ENCODE results near the gene RBBP8.

RBBP8 gene

GRCh38 chr18:23043803-23044376 lies 110.8 kb downstream of the RBBP8 start:
- no peak for ATAC-seq
- TF ChIP-seq SNAI2 (CRISPR knock-in tag; IDR thresholded peaks at IDR 0.05) (no peak), ZC3H10 (CRISPR knock-in tag; IDR thresholded peaks at IDR 0.05) (no peak), TCF4 (CRISPR knock-in tag; IDR thresholded peaks at IDR 0.05; ENCODE audit: borderline replicate concordance) (no peak), ESRRG (CRISPR knock-in tag; IDR thresholded peaks at IDR 0.05) (no peak), RARB (CRISPR knock-in tag; IDR thresholded peaks at IDR 0.05) (no peak), ZNF70 (CRISPR knock-in tag; IDR thresholded peaks at IDR 0.05) (no peak), ZFP3 (CRISPR knock-in tag; IDR thresholded peaks at IDR 0.05) (no peak), POU6F1 (CRISPR knock-in tag; IDR thresholded peaks at IDR 0.05; ENCODE audit: borderline replicate concordance, low read depth) (no peak), CREB5 (CRISPR knock-in tag; IDR thresholded peaks at IDR 0.05; ENCODE audit: low read depth) (no peak), ZFP30 (CRISPR knock-in tag; IDR thresholded peaks at IDR 0.05) (no peak), TSHZ2 (CRISPR knock-in tag; IDR thresholded peaks at IDR 0.05) (no peak), ISL1 (CRISPR knock-in tag; IDR thresholded peaks at IDR 0.05) (no peak), GLIS3 (CRISPR knock-in tag; IDR thresholded peaks at IDR 0.05) (no peak), ZNF8 (CRISPR knock-in tag; IDR thresholded peaks at IDR 0.05) (no peak), OSR1 (CRISPR knock-in tag; IDR thresholded peaks at IDR 0.05) (no peak), PPARA (CRISPR knock-in tag; IDR thresholded peaks at IDR 0.05; ENCODE audit: borderline replicate concordance) (no peak), CSRNP3 (CRISPR knock-in tag; IDR thresholded peaks at IDR 0.05) (no peak), ZNF565 (CRISPR knock-in tag; conservative IDR thresholded peaks at IDR 0.05; ENCODE audit: low read depth) (no peak), TOX (CRISPR knock-in tag; IDR thresholded peaks at IDR 0.05; ENCODE audit: borderline replicate concordance) (no peak), ARNTL (CRISPR knock-in tag; IDR thresholded peaks at IDR 0.05; ENCODE audit: borderline replicate concordance, low read depth) (no peak)

- no peak for ATAC-seq
- TF ChIP-seq ESRRG (CRISPR knock-in tag; IDR thresholded peaks at IDR 0.05) (no peak), ZFP30 (CRISPR knock-in tag; IDR thresholded peaks at IDR 0.05) (no peak), PPARA (CRISPR knock-in tag; IDR thresholded peaks at IDR 0.05; ENCODE audit: borderline replicate concordance) (no peak), OSR1 (CRISPR knock-in tag; IDR thresholded peaks at IDR 0.05) (no peak), BACH2 (CRISPR knock-in tag; IDR thresholded peaks at IDR 0.05; ENCODE audit: borderline replicate concordance) (no peak), ARNTL (CRISPR knock-in tag; IDR thresholded peaks at IDR 0.05; ENCODE audit: borderline replicate concordance, low read depth) (no peak), TSHZ2 (CRISPR knock-in tag; IDR thresholded peaks at IDR 0.05) (no peak), ISL1 (CRISPR knock-in tag; IDR thresholded peaks at IDR 0.05) (no peak), ZFP3 (CRISPR knock-in tag; IDR thresholded peaks at IDR 0.05) (no peak), CSRNP3 (CRISPR knock-in tag; IDR thresholded peaks at IDR 0.05) (no peak), SNAI2 (CRISPR knock-in tag; IDR thresholded peaks at IDR 0.05) (no peak), TCF4 (CRISPR knock-in tag; IDR thresholded peaks at IDR 0.05; ENCODE audit: borderline replicate concordance) (no peak), ZNF8 (CRISPR knock-in tag; IDR thresholded peaks at IDR 0.05) (no peak), TOX (CRISPR knock-in tag; IDR thresholded peaks at IDR 0.05; ENCODE audit: borderline replicate concordance) (no peak), RARB (CRISPR knock-in tag; IDR thresholded peaks at IDR 0.05) (no peak), ZNF70 (CRISPR knock-in tag; IDR thresholded peaks at IDR 0.05) (no peak), CSDC2 (CRISPR knock-in tag; IDR thresholded peaks at IDR 0.05) (no peak), ZNF565 (CRISPR knock-in tag; conservative IDR thresholded peaks at IDR 0.05; ENCODE audit: low read depth) (no peak)
Observed at GRCh38 chr18:23049698-23050373, 116.7 kb downstream of the RBBP8 start.

All from SK-N-SH treated with all-trans-retinoic acid at 6 μM for 48 hours (cell line).